Gastroesophageal sphincter (tissue), 4 donors: ENCODE data around the gene LRRC47. TPM values are rescaled to one million over a fixed set of nuclear protein-coding genes. Genes with fewer than 3 reads are reported as not detected.

Source experiments
- ATAC-seq: fragments of 150-250 bp; one replicate; pipeline ENCODE4 v1.9.1; 2016; ENCODE audit warnings: mild to moderate bottlenecking, moderate library complexity
- H3K27ac ChIP-seq, 4 donors: fragments of 200-600 bp; sonication (generic) in 3 of 4; 1 replicate in 3 of 4; 2 replicates in 1 of 4; pipeline ENCODE4 v1.5.1; 2016 to 2019
- H3K27me3 ChIP-seq: fragments of 200-600 bp; sonication (generic); one replicate; pipeline ENCODE4 v1.5.1; 2019
- H3K36me3 ChIP-seq, 2 donors: fragments of 200-600 bp; sonication (generic); one replicate each; pipeline ENCODE4 v1.5.1; 2019; ENCODE audit warnings: control low read depth in 1 of 2
- H3K4me1 ChIP-seq, 3 donors: fragments of 200-600 bp; sonication (generic); 1 replicate in 2 of 3; 2 replicates in 1 of 3; pipeline ENCODE4 v1.5.1; 2016 to 2019; ENCODE audit warnings: control low read depth in 2 of 3
- H3K4me3 ChIP-seq, 2 donors: fragments of 200-600 bp; sonication (generic); one replicate each; pipeline ENCODE4 v1.5.1; 2019; ENCODE audit warnings: mild to moderate bottlenecking in 1 of 2, moderate library complexity in 1 of 2
- H3K9me3 ChIP-seq, 3 donors: fragments of 200-600 bp; sonication (generic); one replicate each; pipeline ENCODE4 v1.5.1; 2017 to 2019; ENCODE audit warnings: control low read depth in 2 of 3
- EP300 ChIP-seq: sonication (generic); formaldehyde crosslinking; IDR thresholded peaks from one replicate; pipeline ENCODE4 v1.6.1; 2017; ENCODE audit warnings: antibody characterized with exemption, mild to moderate bottlenecking
- POLR2A ChIP-seq, 2 donors: fragments of 450-650 bp; IDR thresholded peaks; one replicate each; pipeline ENCODE4 v1.6.1; 2017; ENCODE audit warnings: antibody characterized with exemption in 2 of 2, mild to moderate bottlenecking in 2 of 2, moderate library complexity in 1 of 2
- POLR2AphosphoS5 ChIP-seq: sonication (generic); formaldehyde crosslinking; IDR thresholded peaks from one replicate; pipeline ENCODE4 v1.6.1; 2017; ENCODE audit warnings: antibody characterized with exemption
- WGBS, 2 donors: methylation state at CpG; one replicate each; pipeline ENCODE4 v1.1.5; 2018; ENCODE audit warnings: low coverage in 1 of 2; 5-methylcytosine and 5-hydroxymethylcytosine counted together
- total RNA-seq, 4 donors: library from RNA; depleted of rRNA; stranded (reverse); fragments of >200 nt; gene quantifications; one replicate each; pipeline ENCODE4 v1.1.0, GENCODE V29; 2016
- TF ChIP-seq, protein P1 (sequence below), 4 experiments: fragments of 200-600 bp in 2 of 4; fragments of 450-650 bp in 2 of 4; sonication (generic) in 1 of 4; IDR thresholded peaks; one replicate each; pipeline ENCODE4 v1.5.1; 2017 to 2019; ENCODE audit warnings: antibody characterized with exemption in 4 of 4, mild to moderate bottlenecking in 2 of 4, moderate library complexity in 2 of 4

The LRRC47 gene
- total RNA-seq, 4 donors from 2014 or later, result 36.5 to 47.9 (median 46.5) TPM

DNA sequence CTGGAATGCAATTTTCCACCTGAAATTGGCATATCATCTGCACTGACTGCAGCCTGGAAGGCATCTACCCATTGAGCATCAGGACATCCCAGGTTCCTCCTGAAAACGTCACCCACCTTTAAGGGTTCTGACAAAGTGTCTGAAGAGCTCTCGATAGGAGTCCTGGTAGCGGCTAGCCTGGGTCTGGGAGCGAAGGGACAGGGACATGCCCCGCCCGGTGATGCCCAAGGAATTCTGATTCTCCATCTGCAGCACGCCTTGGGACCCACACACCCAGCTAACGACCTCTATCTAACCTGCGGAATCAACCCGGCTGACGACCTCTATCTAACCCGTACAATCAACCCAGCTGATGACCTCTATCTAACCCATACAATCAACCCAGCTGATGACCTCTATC lies 57.4 kb downstream of the LRRC47 start:
- Histone ChIP-seq H3K27me3 (no peaks in the 10 kb centered on the region), H3K4me3 (no peak overlapping the region), H3K4me1 (peaks cover 0 to 3% (median 0%) of the 10 kb centered on the region in 3 donors), H3K36me3 (peaks cover 0 to 99% of the 10 kb centered on the region in 2 donors), H3K27ac (no peak overlapping the region), H3K9me3 (no peaks in the 10 kb centered on the region)
- no peak for ATAC-seq
- WGBS, 2 donors, result 87 to 88% methylated on average over 5 to 6 of the region's 12 CpGs
- TF ChIP-seq POLR2AphosphoS5 (no peak), POLR2A (IDR thresholded peaks at IDR 0.05) (no peak), EP300 (no peak)
- TF ChIP-seq, protein P1, sequence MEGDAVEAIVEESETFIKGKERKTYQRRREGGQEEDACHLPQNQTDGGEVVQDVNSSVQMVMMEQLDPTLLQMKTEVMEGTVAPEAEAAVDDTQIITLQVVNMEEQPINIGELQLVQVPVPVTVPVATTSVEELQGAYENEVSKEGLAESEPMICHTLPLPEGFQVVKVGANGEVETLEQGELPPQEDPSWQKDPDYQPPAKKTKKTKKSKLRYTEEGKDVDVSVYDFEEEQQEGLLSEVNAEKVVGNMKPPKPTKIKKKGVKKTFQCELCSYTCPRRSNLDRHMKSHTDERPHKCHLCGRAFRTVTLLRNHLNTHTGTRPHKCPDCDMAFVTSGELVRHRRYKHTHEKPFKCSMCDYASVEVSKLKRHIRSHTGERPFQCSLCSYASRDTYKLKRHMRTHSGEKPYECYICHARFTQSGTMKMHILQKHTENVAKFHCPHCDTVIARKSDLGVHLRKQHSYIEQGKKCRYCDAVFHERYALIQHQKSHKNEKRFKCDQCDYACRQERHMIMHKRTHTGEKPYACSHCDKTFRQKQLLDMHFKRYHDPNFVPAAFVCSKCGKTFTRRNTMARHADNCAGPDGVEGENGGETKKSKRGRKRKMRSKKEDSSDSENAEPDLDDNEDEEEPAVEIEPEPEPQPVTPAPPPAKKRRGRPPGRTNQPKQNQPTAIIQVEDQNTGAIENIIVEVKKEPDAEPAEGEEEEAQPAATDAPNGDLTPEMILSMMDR (IDR thresholded peaks at IDR 0.05), result no peak

DNA sequence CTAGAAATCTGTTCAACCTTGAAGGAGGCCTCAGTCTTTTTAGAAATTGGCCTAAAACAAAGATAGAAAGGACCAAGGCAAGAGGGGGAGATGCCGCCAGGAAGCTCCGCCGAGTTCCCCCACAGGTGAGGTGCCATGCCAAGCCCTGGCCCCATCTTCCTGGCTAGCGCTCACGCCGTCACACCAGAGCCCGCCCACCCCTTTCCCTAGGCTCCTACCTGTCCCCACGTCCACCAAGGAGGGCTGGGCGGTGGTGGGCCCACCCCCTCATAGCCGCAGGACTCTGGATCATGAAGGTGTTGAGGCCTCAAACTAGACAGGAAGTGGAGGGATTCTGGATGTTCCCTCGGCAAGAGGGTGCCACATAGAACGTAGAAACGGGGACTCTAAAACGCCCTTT lies 59.6 kb downstream of the LRRC47 start:
- Histone ChIP-seq H3K27ac (no peak overlapping the region), H3K9me3 (no peaks in the 10 kb centered on the region), H3K36me3 (peaks cover 0 to 77% of the 10 kb centered on the region in 2 donors), H3K27me3 (peaks cover 20% of the 10 kb centered on the region), H3K4me1 (peaks cover 0 to 14% (median 0%) of the 10 kb centered on the region in 3 donors), H3K4me3 (no peak overlapping the region)
- no peak for TF ChIP-seq POLR2AphosphoS5
- TF ChIP-seq POLR2A (IDR thresholded peaks at IDR 0.05), result no peak
- TF ChIP-seq, protein P1 (IDR thresholded peaks at IDR 0.05), result no peak
- no peak for TF ChIP-seq EP300
- 88 to 95% methylated on average over 4 to 12 of the region's 14 CpGs for WGBS, 2 donors
- no peak for ATAC-seq

DNA sequence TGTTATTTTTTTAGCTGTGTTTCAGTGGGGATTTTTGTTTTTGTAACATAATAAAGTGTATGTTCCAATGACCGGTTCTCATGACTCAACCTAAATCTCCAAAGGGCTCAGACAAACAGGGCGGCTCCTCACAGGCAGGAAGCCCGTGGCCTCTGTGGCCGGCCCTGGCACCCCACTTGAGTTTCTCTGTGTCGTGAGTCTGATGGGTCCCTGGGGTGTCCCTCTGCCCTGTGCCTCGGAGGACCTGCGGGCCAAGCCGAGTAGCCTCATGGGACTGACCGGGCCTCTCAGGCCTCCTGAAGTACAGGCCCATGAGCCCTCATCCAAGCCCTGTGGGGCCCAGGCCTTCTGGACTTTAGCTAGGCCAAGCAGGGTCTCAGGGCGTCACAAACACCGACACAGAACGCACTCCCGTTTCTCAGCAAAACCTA lies 60.2 kb downstream of the LRRC47 start:
- Histone ChIP-seq H3K4me3 (no peak overlapping the region), H3K4me1 (peaks cover 0 to 15% (median 0%) of the 10 kb centered on the region in 3 donors), H3K9me3 (no peaks in the 10 kb centered on the region), H3K27ac (no peak overlapping the region), H3K36me3 (peaks cover 0 to 71% of the 10 kb centered on the region in 2 donors), H3K27me3 (peaks cover 26% of the 10 kb centered on the region)
- ATAC-seq, result no peak
- WGBS, 2 donors, result no CpG with 5 or more reads among the region's 13 CpGs
- TF ChIP-seq, protein P1 (IDR thresholded peaks at IDR 0.05), result no peak
- TF ChIP-seq POLR2AphosphoS5, result no peak
- TF ChIP-seq EP300, result no peak
- no peak for TF ChIP-seq POLR2A (IDR thresholded peaks at IDR 0.05)

DNA sequence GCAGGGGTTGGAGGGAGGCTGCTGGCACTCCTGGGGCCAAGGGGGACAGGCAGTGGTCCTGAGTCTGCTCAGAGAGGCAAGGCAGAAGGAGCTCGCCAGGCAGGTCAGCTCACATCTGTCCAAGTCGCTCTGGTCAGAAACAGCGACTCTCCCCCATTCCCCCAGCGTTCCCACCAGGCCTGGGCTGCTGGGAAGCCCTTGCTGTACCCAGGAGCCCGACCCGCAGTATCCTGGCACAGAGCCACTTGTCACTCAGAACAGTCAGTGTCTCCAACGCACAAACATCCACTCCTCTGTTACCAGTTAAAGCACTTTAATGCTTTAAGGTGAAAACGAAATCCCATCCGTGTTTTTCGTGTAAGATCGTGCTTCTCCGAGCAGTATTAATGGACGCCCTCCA lies 60.6 kb downstream of the LRRC47 start:
- H3K9me3 ChIP-seq, result no peaks in the 10 kb centered on the region
- ATAC-seq, result no peak
- H3K27me3 ChIP-seq, result peaks cover 30% of the 10 kb centered on the region
- H3K4me1 ChIP-seq, result peaks cover 0 to 15% (median 0%) of the 10 kb centered on the region in 3 donors
- H3K4me3 ChIP-seq, result no peak overlapping the region
- H3K27ac ChIP-seq, result no peak overlapping the region
- TF ChIP-seq POLR2A (IDR thresholded peaks at IDR 0.05), result no peak
- TF ChIP-seq EP300, result no peak
- no peak for TF ChIP-seq POLR2AphosphoS5
- H3K36me3 ChIP-seq, result peaks cover 0 to 66% of the 10 kb centered on the region in 2 donors
- WGBS, 2 donors, result 83% methylated on average over 8 to 10 of the region's 13 CpGs

DNA sequence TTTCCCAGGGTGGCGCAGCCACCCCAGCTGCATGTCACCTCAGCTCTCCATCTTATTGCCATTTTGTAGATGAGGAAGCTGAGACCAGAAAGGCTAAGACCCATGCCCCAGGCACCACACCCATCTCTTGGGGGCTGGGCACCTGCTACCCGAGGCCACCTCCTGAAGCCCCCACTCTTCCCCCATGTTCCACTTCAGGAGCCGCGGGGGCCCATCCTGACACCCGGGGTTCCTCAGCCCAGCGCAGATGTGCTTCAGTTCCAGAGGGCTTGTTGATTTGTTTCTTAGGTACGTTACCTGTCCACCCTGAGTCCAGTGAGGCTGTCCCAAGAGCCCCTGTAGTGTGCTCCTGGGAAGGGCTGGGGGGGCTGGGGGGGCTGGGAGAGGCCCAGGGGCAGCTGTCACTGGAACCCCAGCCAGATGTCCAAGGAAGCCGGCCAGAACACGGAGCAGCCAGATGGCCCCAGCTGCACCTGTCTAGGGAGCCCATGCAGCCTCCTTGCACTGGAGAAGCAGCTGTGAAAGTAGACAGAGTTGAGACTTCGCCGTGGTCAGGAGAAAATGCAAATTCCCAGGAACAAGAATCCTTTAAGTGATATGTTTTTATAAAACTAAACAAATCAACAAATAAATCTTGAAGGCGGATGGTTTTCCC lies 61.1 kb downstream of the LRRC47 start:
- Histone ChIP-seq H3K27me3 (peaks cover 36% of the 10 kb centered on the region), H3K36me3 (peaks cover 0 to 61% of the 10 kb centered on the region in 2 donors), H3K4me1 (peaks cover 0 to 15% (median 0%) of the 10 kb centered on the region in 3 donors), H3K4me3 (no peak overlapping the region), H3K27ac (no peak overlapping the region), H3K9me3 (no peaks in the 10 kb centered on the region)
- ATAC-seq, result no peak
- TF ChIP-seq EP300, result no peak
- TF ChIP-seq POLR2AphosphoS5, result no peak
- no peak for TF ChIP-seq POLR2A (IDR thresholded peaks at IDR 0.05)
- TF ChIP-seq, protein P1 (IDR thresholded peaks at IDR 0.05), result no peak
- 71 to 80% methylated on average over 1 to 10 of the region's 12 CpGs for WGBS, 2 donors
